Activated CD8-positive, alpha-beta memory T cell treated with anti-CD3 and anti-CD28 coated beads for 36 hours (primary cell): ENCODE measurements around the gene CORT. TPM values are rescaled to one million over a fixed set of nuclear protein-coding genes. Genes with fewer than 3 reads are reported as not detected.

ENCODE experiments used
- CTCF ChIA-PET: fragments of 350-600 bp; sonication (Branson Sonifier 250); formaldehyde crosslinking; loops from one replicate; lab custom pipeline; 2021; ENCODE audit warnings: antibody characterized with exemption; lab: Charles Lee
- POLR2A ChIA-PET: fragments of 350-600 bp; sonication (Branson Sonifier 250); formaldehyde crosslinking; loops from one replicate; lab custom pipeline; 2021; ENCODE audit warnings: antibody characterized with exemption; lab: Charles Lee
- total RNA-seq, 2 experiments: library from RNA; stranded (reverse); gene quantifications; one replicate each; pipeline ENCODE4 v1.2.3, GENCODE V29; 2021

CORT gene
- total RNA-seq, 2 experiments from 2014 or later: 0.23 to 0.46 TPM

GRCh38 chr1:10470043-10470442, 20.2 kb downstream of the CORT start:
- ChIA-PET CTCF (no interaction called here), POLR2A (no interaction called here)

- CTCF ChIA-PET: no interaction called here
- POLR2A ChIA-PET: interaction anchor here (0.5 kb wide), 1 partner anchor 235 kb away, joined by 3 read pairs; no protein-coding TSS in a partner anchor
These were observed 21.8 kb downstream of the CORT start for GRCh38 chr1:10471411-10472219.

- ChIA-PET POLR2A (interaction anchor here (0.6 kb wide), 1 partner anchor 606 kb away, joined by 9 read pairs; no protein-coding TSS in a partner anchor), CTCF (interaction anchor here (1.0 kb wide), 1 partner anchor 22 kb away, joined by 3 read pairs; no protein-coding TSS in a partner anchor)
These were observed 22.7 kb downstream of the CORT start, which contains the start of gene DFFA for GRCh38 chr1:10472220-10473144. Gene DFFA, minus strand, starts transcription at chr1:10472529. Its CDS starts 71 bp downstream, at chr1:10472458.

- POLR2A ChIA-PET: interaction anchor here (0.6 kb wide), 1 partner anchor 607 kb away, joined by 9 read pairs; no protein-coding TSS in a partner anchor
- CTCF ChIA-PET: interaction anchor here (0.7 to 1.0 kb wide), 2 partner anchors 21 to 43 kb away, joined by 3 read pairs; partner anchors contain the start of gene CENPS
These were observed 23.4 kb downstream of the CORT start for GRCh38 chr1:10473145-10473765.

- CTCF ChIA-PET: interaction anchor here (0.7 kb wide), 1 partner anchor 44 kb away, joined by 3 read pairs; the partner anchor contains the start of gene CENPS
- POLR2A ChIA-PET: interaction anchor here (0.6 kb wide), 1 partner anchor 45 kb away, joined by 3 read pairs; no protein-coding TSS in a partner anchor
These were observed 24.4 kb downstream of the CORT start for GRCh38 chr1:10474309-10474612.

- ChIA-PET CTCF (interaction anchor here (0.5 to 1.2 kb wide), 3 partner anchors 19 to 467 kb away, joined by 3 to 4 read pairs (median 3); no protein-coding TSS in a partner anchor), POLR2A (interaction anchor here (0.6 kb wide), 1 partner anchor 45 kb away, joined by 3 read pairs; no protein-coding TSS in a partner anchor)
These were observed 25.0 kb downstream of the CORT start, which contains the start of gene PEX14 for GRCh38 chr1:10474613-10475507. Gene PEX14, plus strand, starts transcription at chr1:10474950. Its CDS starts 17 bp downstream, at chr1:10474967.

- CTCF ChIA-PET: interaction anchor here (1.0 to 1.2 kb wide), 2 partner anchors 19 to 467 kb away, joined by 3 to 4 read pairs; no protein-coding TSS in a partner anchor
- POLR2A ChIA-PET: no interaction called here
These were observed 25.7 kb downstream of the CORT start for GRCh38 chr1:10475510-10475909.

GRCh38 chr1:10479296-10479695, 29.5 kb downstream of the CORT start:
- POLR2A ChIA-PET: no interaction called here
- CTCF ChIA-PET: interaction anchor here (3.3 kb wide), 1 partner anchor 14 kb away, joined by 18 read pairs; no protein-coding TSS in a partner anchor

GRCh38 chr1:10480614-10481013, 30.8 kb downstream of the CORT start:
- ChIA-PET POLR2A (no interaction called here), CTCF (interaction anchor here (0.7 to 3.3 kb wide), 2 partner anchors 13 to 16 kb away, joined by 3 to 18 read pairs; no protein-coding TSS in a partner anchor)

GRCh38 chr1:10484521-10484920, 34.7 kb downstream of the CORT start:
- POLR2A ChIA-PET: no interaction called here
- CTCF ChIA-PET: interaction anchor here (0.7 to 1.9 kb wide), 3 partner anchors 10 to 277 kb away, joined by 3 to 4 read pairs (median 4); partner anchors contain the start of gene CENPS

- ChIA-PET CTCF (no interaction called here), POLR2A (no interaction called here)
These were observed 39.6 kb downstream of the CORT start for GRCh38 chr1:10489291-10490055.

- ChIA-PET CTCF (interaction anchor here (1.8 to 6.5 kb wide), 2 partner anchors 16 to 60 kb away, joined by 6 to 69 read pairs; partner anchors contain the start of gene CENPS), POLR2A (no interaction called here)
These were observed 40.6 kb downstream of the CORT start for GRCh38 chr1:10490286-10490970.

- POLR2A ChIA-PET: no interaction called here
These were observed 44.6 kb downstream of the CORT start for GRCh38 chr1:10494418-10494753.

GRCh38 chr1:10494754-10495474, 45.1 kb downstream of the CORT start:
- ChIA-PET POLR2A (interaction anchor here (0.6 to 0.8 kb wide), 2 partner anchors 65 to 91 kb away, joined by 3 to 4 read pairs; partner anchors contain the start of gene CENPS), CTCF (interaction anchor here (0.6 to 6.5 kb wide), 29 partner anchors 9 to 711 kb away, joined by 3 to 69 read pairs (median 4); partner anchors contain the start of genes CENPS, DFFA and PEX14)

More at GRCh38 chr1:10494418-10494753, 44.6 kb downstream of the CORT start:
- CTCF ChIA-PET: interaction anchor here (0.6 to 6.5 kb wide), 21 partner anchors 8 to 445 kb away, joined by 3 to 69 read pairs (median 4); partner anchors contain the start of genes CENPS, DFFA and PEX14

GRCh38 chr1:10495475-10495817, 45.6 kb downstream of the CORT start:
- ChIA-PET CTCF (interaction anchor here (0.6 to 6.5 kb wide), 18 partner anchors 9 to 711 kb away, joined by 3 to 69 read pairs (median 4); partner anchors contain the start of gene CENPS), POLR2A (interaction anchor here (0.8 kb wide), 1 partner anchor 65 kb away, joined by 3 read pairs; the partner anchor contains the start of gene CENPS)
